ENCODE data around the gene CR1L. TPM values are rescaled to one million over a fixed set of nuclear protein-coding genes. Genes with fewer than 3 reads are reported as not detected.
A peak's percentile ranks its signal among the peaks of the same experiment; 100 is the strongest.

Gene CR1L
- total and polyA plus RNA-seq, 2 of the 8 experiments (the other 6 are each of a cell fraction or from before 2014, with no cell fraction given), result 0.39 TPM; not detected in 1

- no peak for TF ChIP-seq CHD7 (IDR thresholded peaks at IDR 0.05; ENCODE audit: insufficient replicate concordance, low read length)
- TF ChIP-seq CTCF (IDR thresholded peaks at IDR 0.05; ENCODE audit: control extremely low read depth in 1 of 3, insufficient read depth in 1 of 3, low read depth in 1 of 3, low read length in 3 of 3), result peak in 1 of 3 experiments; percentile 51; a peak in 2 of 4 replicates
- TF ChIP-seq RAD21 (IDR thresholded peaks at IDR 0.05 in 1 of 2, conservative IDR thresholded peaks at IDR 0.05 in 1 of 2; ENCODE audit: low read depth in 2 of 2, low read length in 2 of 2), result peak in 1 of 2 experiments; percentile 25; a peak in 2 of 4 replicates
Observed at GRCh38 chr1:207612762-207613161, 32.2 kb upstream of the CR1L start (continued).
